Loucy (cell line): ENCODE data around the gene ZFYVE26.

Experiments used
- H2AFZ ChIP-seq: fragments of 200-600 bp; sonication (generic); 2 replicates; pipeline ENCODE4 v1.6.0; 2016; ENCODE audit warnings: antibody characterized with exemption, mild to moderate bottlenecking, low read length, moderate library complexity
- H3F3A ChIP-seq: fragments of 200-600 bp; 2 replicates; pipeline ENCODE4 v1.6.0; 2016; ENCODE audit warnings: antibody characterized with exemption, low read depth, mild to moderate bottlenecking
- H3K27me3 ChIP-seq: fragments of 200-600 bp; sonication (generic); 2 replicates; pipeline ENCODE4 v1.6.1; 2014; ENCODE audit warnings: low read length, mild to moderate bottlenecking; ENCODE audit not compliant: insufficient read depth, poor library complexity, severe bottlenecking
- H3K36me3 ChIP-seq: fragments of 200-600 bp; sonication (generic); 2 replicates; pipeline ENCODE4 v1.6.1; 2016; ENCODE audit warnings: low read length; ENCODE audit not compliant: insufficient read depth
- H3K4me1 ChIP-seq: fragments of 200-600 bp; sonication (generic); 2 replicates; pipeline ENCODE4 v1.5.1; 2014; ENCODE audit warnings: low read length, mild to moderate bottlenecking; ENCODE audit not compliant: insufficient read depth, poor library complexity, severe bottlenecking
- H3K4me2 ChIP-seq: fragments of 200-600 bp; sonication (generic); 2 replicates; pipeline ENCODE4 v1.6.0; 2014; ENCODE audit warnings: antibody characterized with exemption, low read length, low read depth, mild to moderate bottlenecking; ENCODE audit not compliant: poor library complexity, severe bottlenecking
- H3K4me3 ChIP-seq: fragments of 200-600 bp; sonication (generic); 2 replicates; pipeline ENCODE4 v1.5.1; 2014; ENCODE audit warnings: low read length, mild to moderate bottlenecking, mixed read lengths; ENCODE audit not compliant: poor library complexity, severe bottlenecking
- H3K79me2 ChIP-seq: fragments of 200-600 bp; sonication (generic); 2 replicates; pipeline ENCODE4 v1.6.1; 2014; ENCODE audit warnings: low read length; ENCODE audit not compliant: insufficient read depth
- H3K9ac ChIP-seq: fragments of 200-600 bp; sonication (generic); 2 replicates; pipeline ENCODE4 v1.6.0; 2014; ENCODE audit warnings: mild to moderate bottlenecking, low read depth, low read length, moderate library complexity; ENCODE audit not compliant: poor library complexity, severe bottlenecking
- H3K9me2 ChIP-seq: fragments of 200-600 bp; sonication (generic); replicated peaks from 2 replicates; pipeline ENCODE4 v1.6.1; 2016; ENCODE audit warnings: low read depth, low read length, mixed read lengths
- H3K9me3 ChIP-seq: fragments of 200-600 bp; sonication (generic); 2 replicates; pipeline ENCODE4 v1.6.1; 2014; ENCODE audit warnings: mild to moderate bottlenecking, antibody characterized with exemption, low read length, low read depth; ENCODE audit not compliant: insufficient read depth
- H4K20me1 ChIP-seq: fragments of 200-600 bp; sonication (generic); 2 replicates; pipeline ENCODE4 v1.6.0; 2014; ENCODE audit warnings: antibody characterized with exemption, low read length, mild to moderate bottlenecking; ENCODE audit not compliant: insufficient read depth, poor library complexity, severe bottlenecking
- CTCF ChIP-seq: fragments of 200-600 bp; sonication (generic); conservative IDR thresholded peaks from 2 replicates; pipeline ENCODE4 v1.5.1; 2014; ENCODE audit warnings: mild to moderate bottlenecking, antibody characterized with exemption, low read length
- EZH2phosphoT487 ChIP-seq: fragments of 200-600 bp; IDR thresholded peaks from 2 replicates; pipeline ENCODE4 v1.6.1; 2018; ENCODE audit warnings: antibody characterized with exemption, mild to moderate bottlenecking, moderate library complexity, borderline replicate concordance

ZFYVE26 gene

GRCh38 chr14:67782090-67782489 is 34.3 kb downstream of the ZFYVE26 start:
- no peaks in the 10 kb centered on the region for H3K79me2 ChIP-seq
- H3K9ac ChIP-seq, result no peak overlapping the region
- no peak overlapping the region for H3K4me3 ChIP-seq
- H3K4me2 ChIP-seq, result no peak overlapping the region
- H3K27me3 ChIP-seq, result no peaks in the 10 kb centered on the region
- TF ChIP-seq CTCF, result no peak
- TF ChIP-seq EZH2phosphoT487, result no peak
- peaks cover 27% of the 10 kb centered on the region; the same call in 1 of the 2 replicates for H3K36me3 ChIP-seq
- no peaks in the 10 kb centered on the region for H3F3A ChIP-seq
- peaks cover 5% of the 10 kb centered on the region for H3K4me1 ChIP-seq
- H3K9me2 ChIP-seq, result no peaks in the 10 kb centered on the region
- H2AFZ ChIP-seq, result no peak overlapping the region
- H3K9me3 ChIP-seq, result no peaks in the 10 kb centered on the region
- H4K20me1 ChIP-seq, result no peaks in the 10 kb centered on the region

GRCh38 chr14:67778792-67779191 is 37.6 kb downstream of the ZFYVE26 start:
- H2AFZ ChIP-seq, result no peak overlapping the region
- no peaks in the 10 kb centered on the region for H3K9me2 ChIP-seq
- no peaks in the 10 kb centered on the region for H4K20me1 ChIP-seq
- H3F3A ChIP-seq, result no peaks in the 10 kb centered on the region
- no peak overlapping the region for H3K4me2 ChIP-seq
- TF ChIP-seq EZH2phosphoT487 (no peak), CTCF (no peak)
- H3K27me3 ChIP-seq, result no peaks in the 10 kb centered on the region
- no peaks in the 10 kb centered on the region for H3K79me2 ChIP-seq
- peaks cover 23% of the 10 kb centered on the region; the same call in 1 of the 2 replicates for H3K36me3 ChIP-seq
- H3K9ac ChIP-seq, result no peak overlapping the region
- no peaks in the 10 kb centered on the region for H3K4me1 ChIP-seq
- H3K4me3 ChIP-seq, result no peak overlapping the region
- no peaks in the 10 kb centered on the region for H3K9me3 ChIP-seq

- no peak for TF ChIP-seq EZH2phosphoT487
- no peak for TF ChIP-seq CTCF
- H3K36me3 ChIP-seq, result peaks cover 23% of the 10 kb centered on the region; the same call in 1 of the 2 replicates
- no peaks in the 10 kb centered on the region for H3K9me3 ChIP-seq
- no peaks in the 10 kb centered on the region for H3K4me1 ChIP-seq
- H2AFZ ChIP-seq, result no peak overlapping the region
- H3K9ac ChIP-seq, result no peak overlapping the region
- no peak overlapping the region for H3K4me3 ChIP-seq
- H3K27me3 ChIP-seq, result no peaks in the 10 kb centered on the region
- no peak overlapping the region for H3K4me2 ChIP-seq
- no peaks in the 10 kb centered on the region for H4K20me1 ChIP-seq
- no peaks in the 10 kb centered on the region for H3K79me2 ChIP-seq
- no peaks in the 10 kb centered on the region for H3K9me2 ChIP-seq
- no peaks in the 10 kb centered on the region for H3F3A ChIP-seq
Observed at GRCh38 chr14:67776653-67777322, 39.6 kb downstream of the ZFYVE26 start.
